Upper lobe of left lung (tissue), 6 donors: ENCODE results near the gene RPLP2. TPM values are rescaled to one million over a fixed set of nuclear protein-coding genes. Genes with fewer than 3 reads are reported as not detected.

Experiments used
- ATAC-seq, 2 donors: fragments of 200-7000 bp; cut with Tn5 transposase; one replicate each; pipeline ENCODE4 v1.9.1; 2022; ENCODE audit warnings: mild to moderate bottlenecking in 2 of 2, moderate library complexity in 2 of 2; ENCODE audit not compliant: low FRiP score in 2 of 2
- DNase-seq, 2 donors: peaks; one replicate each; pipeline ENCODE4 v3.0.0-alpha.2; 2019 to 2020
- H3K27ac ChIP-seq, 4 donors: fragments of 200-600 bp; sonication (generic); one replicate each; pipeline ENCODE4 v1.5.1; 2016 to 2019
- H3K27me3 ChIP-seq, 4 donors: fragments of 200-600 bp; sonication (generic); one replicate each; pipeline ENCODE4 v1.5.1; 2017 to 2019
- H3K36me3 ChIP-seq, 4 donors: fragments of 200-600 bp; sonication (generic); one replicate each; pipeline ENCODE4 v1.5.1; 2016 to 2019
- H3K4me1 ChIP-seq, 4 donors: fragments of 200-600 bp; sonication (generic); one replicate each; pipeline ENCODE4 v1.5.1; 2018 to 2019
- H3K4me3 ChIP-seq, 4 donors: fragments of 200-600 bp; sonication (generic); one replicate each; pipeline ENCODE4 v1.5.1; 2017 to 2019; ENCODE audit warnings: mild to moderate bottlenecking in 2 of 4, moderate library complexity in 1 of 4
- H3K9me3 ChIP-seq, 4 donors: fragments of 200-600 bp; sonication (generic); one replicate each; pipeline ENCODE4 v1.5.1; 2018 to 2019
- CTCF ChIP-seq, 6 experiments: fragments of 450-650 bp in 4 of 6; fragments of 200-600 bp in 2 of 6; sonication (generic) in 2 of 6; IDR thresholded peaks; one replicate each; pipeline ENCODE4 v1.5.1; 2016 to 2019; ENCODE audit warnings: antibody characterized with exemption in 6 of 6
- EP300 ChIP-seq, 4 donors: sonication (generic); formaldehyde crosslinking; IDR thresholded peaks; one replicate each; pipeline ENCODE4 v1.5.1; 2017; ENCODE audit warnings: antibody characterized with exemption in 4 of 4, control low read depth in 2 of 4
- POLR2A ChIP-seq, 4 donors: fragments of 450-650 bp; IDR thresholded peaks; one replicate each; pipeline ENCODE4 v1.5.1; 2016 to 2017; ENCODE audit warnings: antibody characterized with exemption in 4 of 4, mild to moderate bottlenecking in 2 of 4
- POLR2AphosphoS5 ChIP-seq, 2 donors: sonication (generic); formaldehyde crosslinking; IDR thresholded peaks; one replicate each; pipeline ENCODE4 v1.5.1; 2017; ENCODE audit warnings: antibody characterized with exemption in 2 of 2
- WGBS, 2 donors: methylation state at CpG; one replicate each; pipeline ENCODE4 v1.1.5; 2017 to 2018; 5-methylcytosine and 5-hydroxymethylcytosine counted together
- total RNA-seq, 6 donors: library from RNA; depleted of rRNA in 4 of 6; stranded (reverse); fragments of >200 nt in 4 of 6; gene quantifications; one replicate each; pipeline versions ENCODE4 v1.1.0 to v1.2.1, GENCODE V29; 2016 to 2021
- donor health status: DM: no; HTN: no; CAD: no; lungs with moderate emphysema.
- donor health status: DM: no; HTN: yes; CAD: no; lungs with severe emphysema.

RPLP2 gene
- total RNA-seq, 6 donors from 2014 or later: 451 to 1,926 (median 773) TPM

- ATAC-seq: peak in 1 of 2 donors; percentile 68
- Histone ChIP-seq H3K9me3 (no peaks in the 10 kb centered on the region), H3K27ac (peak overlapping the region in 3 of 4 donors; percentile 32 to 35 (median 35)), H3K4me1 (peaks cover 0 to 7% (median 6%) of the 10 kb centered on the region in 4 donors), H3K27me3 (no peaks in the 10 kb centered on the region), H3K36me3 (peaks cover 36 to 84% (median 71%) of the 10 kb centered on the region in 4 donors), H3K4me3 (no peak overlapping the region)
- peak; percentile 56 to 73 for DNase-seq
- no peak for TF ChIP-seq POLR2AphosphoS5 (IDR thresholded peaks at IDR 0.05)
- TF ChIP-seq POLR2A (IDR thresholded peaks at IDR 0.05): no peak
- TF ChIP-seq EP300 (IDR thresholded peaks at IDR 0.05): no peak
- TF ChIP-seq CTCF (IDR thresholded peaks at IDR 0.05): no peak
- 69 to 81% methylated on average over 5 to 23 of the region's 24 CpGs for WGBS, 2 donors
Observed at GRCh38 chr11:763073-763463, 46.7 kb upstream of the RPLP2 start.

GRCh38 chr11:763549-764321 is 46.0 kb upstream of the RPLP2 start:
- Histone ChIP-seq H3K4me3 (no peak overlapping the region), H3K9me3 (no peaks in the 10 kb centered on the region), H3K4me1 (peaks cover 0 to 7% (median 6%) of the 10 kb centered on the region in 4 donors), H3K27me3 (no peaks in the 10 kb centered on the region), H3K27ac (peak overlapping the region in 1 of 4 donors; percentile 17), H3K36me3 (peaks cover 36 to 77% (median 66%) of the 10 kb centered on the region in 4 donors)
- ATAC-seq: no peak
- no peak for TF ChIP-seq POLR2A (IDR thresholded peaks at IDR 0.05)
- no peak for TF ChIP-seq CTCF (IDR thresholded peaks at IDR 0.05)
- TF ChIP-seq POLR2AphosphoS5 (IDR thresholded peaks at IDR 0.05): no peak
- no peak for TF ChIP-seq EP300 (IDR thresholded peaks at IDR 0.05)
- DNase-seq: peak in 1 of 2 donors; percentile 68
- WGBS, 2 donors: 86 to 92% methylated on average over 13 to 22 of the region's 22 CpGs

- ATAC-seq (no peak), DNase-seq (no peak)
- H3K4me1 ChIP-seq: peaks cover 0 to 7% (median 6%) of the 10 kb centered on the region in 4 donors
- no peak overlapping the region for H3K27ac ChIP-seq
- WGBS, 2 donors: 91 to 92% methylated on average over 17 to 18 of the region's 18 CpGs
- no peak overlapping the region for H3K4me3 ChIP-seq
- peaks cover 32 to 70% (median 59%) of the 10 kb centered on the region in 4 donors for H3K36me3 ChIP-seq
- TF ChIP-seq POLR2AphosphoS5 (IDR thresholded peaks at IDR 0.05) (no peak), POLR2A (IDR thresholded peaks at IDR 0.05) (no peak), EP300 (IDR thresholded peaks at IDR 0.05) (no peak)
- H3K27me3 ChIP-seq: no peaks in the 10 kb centered on the region
- no peaks in the 10 kb centered on the region for H3K9me3 ChIP-seq
Observed at GRCh38 chr11:764322-765024, 45.3 kb upstream of the RPLP2 start.

GRCh38 chr11:765025-765801 is 44.6 kb upstream of the RPLP2 start:
- H3K27me3 ChIP-seq: no peaks in the 10 kb centered on the region
- DNase-seq (peak; percentile 69 to 76), ATAC-seq (peak; percentile 64 to 65)
- no peak overlapping the region for H3K4me3 ChIP-seq
- H3K9me3 ChIP-seq: no peaks in the 10 kb centered on the region
- WGBS, 2 donors: 73 to 74% methylated on average over 15 to 18 of the region's 19 CpGs
- TF ChIP-seq EP300 (IDR thresholded peaks at IDR 0.05) (no peak), CTCF (IDR thresholded peaks at IDR 0.05) (peak; percentile 57 to 79 (median 68)), POLR2A (IDR thresholded peaks at IDR 0.05) (peak in 1 of 4 donors; percentile 12)
- H3K27ac ChIP-seq: peak overlapping the region in 1 of 4 donors; percentile 16
- H3K36me3 ChIP-seq: peaks cover 25 to 65% (median 57%) of the 10 kb centered on the region in 4 donors
- H3K4me1 ChIP-seq: peaks cover 0 to 7% (median 6%) of the 10 kb centered on the region in 4 donors

- H3K36me3 ChIP-seq: peaks cover 20 to 65% (median 57%) of the 10 kb centered on the region in 4 donors
- TF ChIP-seq POLR2A (IDR thresholded peaks at IDR 0.05) (no peak), POLR2AphosphoS5 (IDR thresholded peaks at IDR 0.05) (no peak), EP300 (IDR thresholded peaks at IDR 0.05) (no peak)
- DNase-seq (no peak), ATAC-seq (no peak)
- peak overlapping the region in 1 of 4 donors; percentile 16 for H3K27ac ChIP-seq
- no peaks in the 10 kb centered on the region for H3K9me3 ChIP-seq
- no peaks in the 10 kb centered on the region for H3K27me3 ChIP-seq
- H3K4me3 ChIP-seq: no peak overlapping the region
- WGBS, 2 donors: 93 to 95% methylated on average over 8 of the region's 8 CpGs
- H3K4me1 ChIP-seq: peaks cover 0 to 7% (median 6%) of the 10 kb centered on the region in 4 donors
Observed at GRCh38 chr11:765802-766091, 44.0 kb upstream of the RPLP2 start.
